Ishikawa (cell line): ENCODE results near the gene TMEM91.

Experiments
- CEBPB ChIP-seq: IDR thresholded peaks from 2 replicates; pipeline ENCODE4 v1.6.1; 2012
- CREB1 ChIP-seq: IDR thresholded peaks from 2 replicates; pipeline ENCODE4 v1.6.1; 2012; ENCODE audit warnings: low read depth
- REST ChIP-seq: IDR thresholded peaks from 2 replicates; pipeline ENCODE4 v1.6.1; 2012; ENCODE audit warnings: low read depth, mild to moderate bottlenecking
- TAF1 ChIP-seq: IDR thresholded peaks from 2 replicates; pipeline ENCODE4 v1.6.1; 2012; ENCODE audit warnings: low read depth, mild to moderate bottlenecking
- TCF12 ChIP-seq: IDR thresholded peaks from 2 replicates; pipeline ENCODE4 v1.6.1; 2012; ENCODE audit warnings: low read depth
- TF ChIP-seq, protein P1 (sequence below): IDR thresholded peaks from 2 replicates; pipeline ENCODE4 v1.6.1; 2012

- TF ChIP-seq TAF1, result no peak
- TF ChIP-seq, protein P1, sequence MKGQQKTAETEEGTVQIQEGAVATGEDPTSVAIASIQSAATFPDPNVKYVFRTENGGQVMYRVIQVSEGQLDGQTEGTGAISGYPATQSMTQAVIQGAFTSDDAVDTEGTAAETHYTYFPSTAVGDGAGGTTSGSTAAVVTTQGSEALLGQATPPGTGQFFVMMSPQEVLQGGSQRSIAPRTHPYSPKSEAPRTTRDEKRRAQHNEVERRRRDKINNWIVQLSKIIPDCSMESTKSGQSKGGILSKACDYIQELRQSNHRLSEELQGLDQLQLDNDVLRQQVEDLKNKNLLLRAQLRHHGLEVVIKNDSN, result peak; percentile 59; the same call in 1 of the 2 replicates
- no peak for TF ChIP-seq CREB1
- no peak for TF ChIP-seq REST
- no peak for TF ChIP-seq TCF12
- no peak for TF ChIP-seq CEBPB
These were observed 33.0 kb downstream of the TMEM91 start for GRCh38 chr19:41409288-41409687.
